Measurements from ENCODE around the gene ORAI3.

ORAI3 gene

DNA sequence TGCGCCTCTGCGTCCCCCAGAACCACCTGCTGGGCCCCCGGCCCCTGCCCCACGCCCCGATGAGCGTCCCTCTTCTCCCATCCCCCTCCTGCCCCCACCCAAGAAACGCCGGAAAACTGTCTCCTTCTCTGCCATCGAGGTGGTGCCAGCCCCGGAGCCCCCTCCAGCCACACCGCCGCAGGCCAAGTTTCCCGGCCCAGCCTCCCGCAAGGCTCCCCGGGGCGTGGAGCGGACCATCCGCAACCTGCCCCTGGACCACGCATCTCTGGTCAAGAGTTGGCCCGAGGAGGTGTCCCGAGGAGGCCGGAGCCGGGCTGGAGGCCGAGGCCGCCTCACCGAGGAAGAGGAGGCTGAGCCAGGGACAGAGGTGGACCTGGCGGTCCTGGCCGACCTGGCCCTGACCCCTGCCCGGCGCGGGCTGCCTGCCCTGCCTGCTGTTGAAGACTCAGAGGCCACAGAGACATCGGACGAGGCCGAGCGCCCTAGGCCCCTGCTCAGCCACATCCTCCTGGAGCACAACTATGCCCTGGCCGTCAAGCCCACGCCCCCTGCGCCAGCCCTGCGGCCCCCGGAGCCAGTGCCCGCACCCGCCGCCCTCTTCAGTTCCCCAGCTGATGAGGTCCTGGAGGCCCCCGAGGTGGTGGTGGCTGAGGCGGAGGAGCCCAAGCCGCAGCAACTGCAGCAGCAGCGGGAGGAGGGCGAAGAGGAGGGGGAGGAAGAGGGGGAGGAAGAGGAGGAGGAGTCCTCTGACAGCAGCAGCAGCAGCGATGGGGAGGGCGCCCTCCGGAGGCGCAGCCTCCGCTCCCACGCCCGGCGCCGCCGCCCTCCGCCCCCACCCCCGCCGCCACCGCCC, 30.5 kb downstream of the ORAI3 start:
- TF ChIP-seq, protein P1, sequence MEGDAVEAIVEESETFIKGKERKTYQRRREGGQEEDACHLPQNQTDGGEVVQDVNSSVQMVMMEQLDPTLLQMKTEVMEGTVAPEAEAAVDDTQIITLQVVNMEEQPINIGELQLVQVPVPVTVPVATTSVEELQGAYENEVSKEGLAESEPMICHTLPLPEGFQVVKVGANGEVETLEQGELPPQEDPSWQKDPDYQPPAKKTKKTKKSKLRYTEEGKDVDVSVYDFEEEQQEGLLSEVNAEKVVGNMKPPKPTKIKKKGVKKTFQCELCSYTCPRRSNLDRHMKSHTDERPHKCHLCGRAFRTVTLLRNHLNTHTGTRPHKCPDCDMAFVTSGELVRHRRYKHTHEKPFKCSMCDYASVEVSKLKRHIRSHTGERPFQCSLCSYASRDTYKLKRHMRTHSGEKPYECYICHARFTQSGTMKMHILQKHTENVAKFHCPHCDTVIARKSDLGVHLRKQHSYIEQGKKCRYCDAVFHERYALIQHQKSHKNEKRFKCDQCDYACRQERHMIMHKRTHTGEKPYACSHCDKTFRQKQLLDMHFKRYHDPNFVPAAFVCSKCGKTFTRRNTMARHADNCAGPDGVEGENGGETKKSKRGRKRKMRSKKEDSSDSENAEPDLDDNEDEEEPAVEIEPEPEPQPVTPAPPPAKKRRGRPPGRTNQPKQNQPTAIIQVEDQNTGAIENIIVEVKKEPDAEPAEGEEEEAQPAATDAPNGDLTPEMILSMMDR (IDR thresholded peaks at IDR 0.05; ENCODE audit: low read depth, low read length, missing control alignments): no peak
- DNase-seq (ENCODE audit: extremely low read depth, low read depth): no peak
- H3K4me3 ChIP-seq (replicated peaks; ENCODE audit: low read depth, low read length): no peak overlapping the region

DNA sequence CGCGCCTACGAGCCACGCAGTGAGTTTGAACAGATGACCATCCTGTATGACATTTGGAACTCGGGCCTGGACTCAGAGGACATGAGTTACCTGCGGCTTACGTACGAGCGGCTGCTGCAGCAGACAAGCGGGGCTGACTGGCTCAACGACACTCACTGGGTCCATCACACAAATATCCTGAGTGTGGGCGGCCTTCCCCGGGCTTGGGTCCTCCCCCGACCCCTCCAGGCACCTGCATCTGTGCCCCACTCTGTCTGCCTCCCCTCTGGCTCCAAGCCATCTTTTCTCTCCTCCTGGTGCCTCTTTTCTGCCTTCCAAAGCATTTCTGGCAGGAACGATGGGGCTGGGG, 31.1 kb downstream of the ORAI3 start:
- TF ChIP-seq, protein P1 (IDR thresholded peaks at IDR 0.05; ENCODE audit: low read depth, low read length, missing control alignments): no peak
- H3K4me3 ChIP-seq (replicated peaks; ENCODE audit: low read depth, low read length): no peak overlapping the region
- DNase-seq (ENCODE audit: extremely low read depth, low read depth): no peak

DNA sequence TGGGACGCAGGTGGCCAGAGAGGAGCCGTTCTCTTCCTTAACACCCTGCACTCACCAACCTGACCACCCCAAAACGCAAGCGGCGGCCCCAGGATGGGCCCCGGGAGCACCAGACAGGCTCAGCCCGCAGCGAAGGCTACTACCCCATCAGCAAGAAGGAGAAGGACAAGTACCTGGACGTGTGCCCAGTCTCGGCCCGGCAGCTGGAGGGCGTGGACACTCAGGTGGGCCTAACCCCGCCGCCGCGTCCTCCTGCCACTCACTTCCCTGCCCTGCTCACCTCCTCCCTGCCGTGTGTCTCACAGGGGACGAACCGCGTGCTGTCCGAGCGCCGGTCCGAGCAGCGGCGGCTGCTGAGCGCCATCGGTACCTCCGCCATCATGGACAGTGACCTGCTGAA, 31.6 kb downstream of the ORAI3 start:
- DNase-seq (ENCODE audit: extremely low read depth, low read depth): no peak
- TF ChIP-seq, protein P1 (IDR thresholded peaks at IDR 0.05; ENCODE audit: low read depth, low read length, missing control alignments): no peak
- H3K4me3 ChIP-seq (replicated peaks; ENCODE audit: low read depth, low read length): no peak overlapping the region

DNA sequence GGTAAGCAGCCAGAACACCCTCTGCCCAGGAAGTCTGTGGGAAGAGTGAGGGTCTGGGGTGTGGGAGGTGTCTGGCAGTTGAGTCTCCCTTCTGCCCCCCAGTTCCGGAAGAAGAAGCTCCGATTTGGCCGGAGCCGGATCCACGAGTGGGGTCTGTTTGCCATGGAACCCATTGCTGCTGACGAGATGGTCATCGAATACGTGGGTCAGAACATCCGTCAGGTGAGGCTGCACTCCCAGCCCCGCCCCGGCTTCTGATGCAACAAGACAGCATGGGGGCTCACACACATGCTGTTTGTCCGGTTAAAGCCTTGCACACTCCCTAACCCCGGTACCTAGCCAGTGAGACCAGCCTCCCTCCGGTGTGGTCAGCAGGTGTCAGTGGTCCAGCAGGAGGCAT, 32.1 kb downstream of the ORAI3 start:
- no peak for DNase-seq (ENCODE audit: extremely low read depth, low read depth)
- no peak overlapping the region for H3K4me3 ChIP-seq (replicated peaks; ENCODE audit: low read depth, low read length)

DNA sequence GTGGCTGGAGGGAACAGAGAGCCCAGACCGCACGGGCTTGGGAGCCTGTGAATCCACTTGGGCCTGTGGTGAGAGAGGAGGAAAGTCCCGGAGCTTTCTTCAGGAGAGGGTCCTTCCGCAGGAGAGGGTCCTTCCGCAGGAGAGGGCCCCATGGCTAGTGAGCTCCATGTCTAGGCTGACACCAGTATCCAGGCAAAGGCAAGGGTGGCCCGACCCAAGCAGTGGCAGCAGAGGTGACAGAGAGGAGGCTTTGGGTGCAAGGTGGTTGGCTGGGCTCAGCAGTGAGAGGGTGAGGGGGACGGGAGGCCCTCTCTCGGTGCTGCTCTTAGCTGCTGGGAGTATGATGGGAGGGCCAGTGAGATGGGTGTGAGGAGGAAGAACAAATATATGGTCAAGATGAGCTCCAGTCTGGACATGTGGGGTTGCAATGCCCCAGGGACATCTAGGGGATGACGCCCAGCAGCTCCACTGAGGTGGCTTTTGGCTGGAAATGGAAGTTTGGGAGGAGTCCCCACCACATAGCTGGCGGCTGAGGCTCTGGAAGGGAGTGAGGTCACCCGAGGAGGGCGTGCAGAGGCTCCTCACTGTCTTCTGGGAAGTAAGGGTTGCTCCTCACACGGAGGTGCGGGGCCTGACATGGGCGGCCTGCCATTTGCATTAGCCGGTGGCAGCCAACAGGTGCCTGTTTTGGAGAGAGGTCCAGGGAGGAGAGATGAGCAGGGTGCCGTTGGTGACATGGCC, 33.9 kb downstream of the ORAI3 start:
- no peak overlapping the region for H3K4me3 ChIP-seq (replicated peaks; ENCODE audit: low read depth, low read length)
- DNase-seq (ENCODE audit: extremely low read depth, low read depth): no peak
- TF ChIP-seq, protein P1 (IDR thresholded peaks at IDR 0.05; ENCODE audit: low read depth, low read length, missing control alignments): no peak

More for the DNA sequence above, 32.1 kb downstream of the ORAI3 start:
- TF ChIP-seq, protein P1 (IDR thresholded peaks at IDR 0.05; ENCODE audit: low read depth, low read length, missing control alignments): no peak

DNA sequence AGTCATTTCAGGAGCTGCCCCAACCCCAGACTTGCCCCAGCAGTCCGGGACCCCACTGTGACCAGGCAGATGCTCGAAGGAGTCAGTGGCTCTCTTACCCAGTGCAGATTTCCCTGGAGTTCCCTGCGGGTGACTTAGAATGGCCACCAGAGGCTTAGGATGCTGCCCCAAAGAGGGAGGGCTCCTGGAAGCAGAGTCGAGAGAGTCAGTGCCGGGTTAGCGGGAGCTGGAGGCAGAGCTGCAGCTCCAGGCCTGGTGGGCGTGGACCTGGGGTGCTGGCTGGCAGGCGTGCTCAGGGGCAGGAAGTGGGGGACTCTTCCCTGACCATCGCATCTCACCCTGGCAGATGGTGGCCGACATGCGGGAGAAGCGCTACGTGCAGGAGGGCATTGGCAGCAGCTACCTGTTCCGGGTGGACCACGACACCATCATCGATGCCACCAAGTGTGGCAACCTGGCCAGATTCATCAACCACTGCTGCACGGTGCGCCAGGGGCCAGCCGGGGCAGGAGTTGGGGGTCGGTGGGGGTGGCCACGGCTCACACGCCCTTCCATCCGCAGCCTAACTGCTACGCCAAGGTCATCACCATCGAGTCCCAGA, 34.5 kb downstream of the ORAI3 start:
- TF ChIP-seq, protein P1 (IDR thresholded peaks at IDR 0.05; ENCODE audit: low read depth, low read length, missing control alignments): no peak
- H3K4me3 ChIP-seq (replicated peaks; ENCODE audit: low read depth, low read length): no peak overlapping the region
- DNase-seq (ENCODE audit: extremely low read depth, low read depth): no peak
